HG03469 (cell line): ENCODE measurements around the gene ITPR3.

Experiments
- ATAC-seq: cut with Tn5 transposase; IDR thresholded peaks from one replicate; pipeline ENCODE4 v1.9.1; 2021; ENCODE audit warnings: mild to moderate bottlenecking, moderate library complexity, moderate number of reproducible peaks; ENCODE audit not compliant: unreplicated experiment

Gene ITPR3

GRCh38 chr6:33620856-33621710 lies at the start of gene ITPR3:
ITPR3 (plus strand) TSS chr6:33621322; CDS start chr6:33621603, 281 bp downstream.
- ATAC-seq: no peak

- ATAC-seq: no peak
Measured at GRCh38 chr6:33571637-33572316, 49.3 kb upstream of the ITPR3 start.

GRCh38 chr6:33575211-33575610 lies 45.9 kb upstream of the ITPR3 start:
- no peak for ATAC-seq

DNA sequence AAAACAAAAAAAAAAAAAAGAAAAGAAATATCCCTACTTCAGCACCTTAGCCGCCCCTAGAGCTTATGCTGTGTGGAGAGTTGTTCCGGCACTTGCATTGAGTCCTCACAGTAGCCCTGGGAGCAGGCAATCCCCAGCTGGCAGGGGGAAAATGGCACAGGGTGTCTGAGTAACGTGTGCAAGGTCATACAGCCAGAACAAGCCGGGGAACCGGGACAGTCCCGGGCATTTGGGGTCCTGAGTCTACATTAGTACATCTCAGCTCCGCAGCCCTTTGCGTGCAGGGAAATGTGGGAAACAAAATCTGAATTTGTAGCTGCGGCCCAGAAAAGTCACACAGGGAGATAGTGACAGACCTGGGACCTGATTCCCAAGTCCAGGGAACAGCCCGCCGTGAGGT lies 44.5 kb upstream of the ITPR3 start:
- no peak for ATAC-seq

GRCh38 chr6:33577106-33577535 lies 44.0 kb upstream of the ITPR3 start:
- no peak for ATAC-seq

DNA sequence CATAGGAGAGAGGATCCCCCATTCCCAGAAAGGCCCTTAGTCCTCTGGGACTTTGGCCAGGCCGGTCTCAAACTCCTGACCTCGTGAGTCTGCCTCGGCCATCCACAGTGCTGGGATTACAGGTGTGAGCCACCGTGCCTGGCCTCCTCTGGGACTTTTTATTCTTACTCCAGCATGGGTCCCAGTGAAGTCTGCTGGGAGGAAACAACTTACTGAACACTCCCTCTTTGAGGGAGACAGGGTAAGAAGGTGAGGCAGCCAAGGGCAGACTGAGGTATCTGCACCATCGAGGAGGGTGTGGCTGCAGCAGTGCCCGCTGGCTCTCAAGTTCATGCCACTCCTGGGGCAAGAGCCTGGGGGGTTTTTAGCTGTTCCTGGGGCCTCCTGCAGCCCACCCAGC lies 43.4 kb upstream of the ITPR3 start:
- ATAC-seq: no peak

DNA sequence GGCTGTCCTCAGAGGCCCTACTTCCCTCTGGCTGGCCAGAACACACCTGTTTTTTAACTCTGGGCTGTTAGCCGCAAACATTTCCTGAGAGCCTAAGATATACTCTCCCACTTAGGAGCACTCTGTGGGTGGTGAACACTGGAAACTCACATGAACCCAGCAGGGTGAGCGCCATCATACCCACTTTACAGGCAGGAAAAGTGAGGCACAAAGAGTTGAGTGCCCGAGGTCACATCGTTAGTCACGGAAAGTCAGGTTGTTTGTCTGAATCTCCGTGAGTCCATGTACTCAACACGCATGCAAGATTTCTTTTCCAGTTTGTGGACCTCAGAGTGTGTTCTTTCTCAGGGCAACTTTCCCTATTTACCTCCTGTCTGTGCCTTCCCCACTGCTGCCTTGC lies 43.0 kb upstream of the ITPR3 start:
- no peak for ATAC-seq

- ATAC-seq: no peak
Measured at GRCh38 chr6:33578588-33579011, 42.5 kb upstream of the ITPR3 start.

- ATAC-seq: peak; percentile 68
Measured at GRCh38 chr6:33579828-33580714, 41.1 kb upstream of the ITPR3 start, which contains the start of gene BAK1. BAK1 (minus strand) TSS chr6:33580276; CDS start chr6:33577604, 2,672 bp downstream.

DNA sequence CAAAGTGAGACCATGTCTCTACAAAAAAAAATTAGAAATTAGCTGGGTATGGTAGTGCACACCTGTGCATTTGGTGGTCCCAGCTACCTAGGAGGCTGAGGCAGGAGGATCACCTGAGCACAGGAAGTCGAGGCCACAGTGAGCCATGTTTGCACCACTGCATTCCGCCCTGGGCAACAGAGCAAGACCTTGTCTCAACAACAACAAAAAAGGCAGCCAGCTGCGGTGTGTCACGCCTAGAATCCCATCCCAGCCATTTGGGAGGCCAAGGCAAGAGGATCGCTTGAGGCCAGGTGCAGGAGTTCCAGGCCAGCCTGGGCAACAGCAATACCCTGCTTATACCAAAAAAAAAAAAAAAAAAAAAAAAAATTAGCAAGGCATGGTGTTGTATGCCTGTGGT lies 39.9 kb upstream of the ITPR3 start:
- ATAC-seq: no peak

DNA sequence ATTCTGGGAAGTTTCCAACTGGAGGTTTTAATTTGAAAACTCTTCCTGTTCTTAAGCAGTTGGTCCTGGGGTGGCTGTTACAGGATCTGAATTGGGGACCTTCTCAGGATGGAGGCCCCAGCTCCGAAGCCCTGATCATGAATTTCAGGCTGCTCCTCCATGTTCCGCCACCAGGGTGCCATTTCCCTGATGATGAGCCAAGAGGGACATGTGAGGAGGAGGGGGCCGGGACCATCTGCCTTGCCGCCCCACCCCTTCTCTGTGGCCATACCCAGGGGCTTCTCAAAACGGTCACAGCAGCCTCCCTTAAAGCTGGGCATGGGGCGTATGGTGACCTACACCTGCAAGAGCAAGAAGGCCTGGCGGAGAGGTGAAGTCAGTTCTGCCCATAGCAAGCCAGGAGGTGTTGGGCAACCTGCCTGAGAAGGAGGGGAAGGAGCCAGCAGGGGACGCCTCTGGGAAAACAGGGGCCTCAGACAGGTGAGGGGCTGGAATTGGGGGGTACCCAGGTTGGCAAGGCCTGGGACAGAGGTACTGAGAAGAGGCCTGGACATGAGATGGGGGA lies 37.4 kb upstream of the ITPR3 start:
- ATAC-seq: no peak

DNA sequence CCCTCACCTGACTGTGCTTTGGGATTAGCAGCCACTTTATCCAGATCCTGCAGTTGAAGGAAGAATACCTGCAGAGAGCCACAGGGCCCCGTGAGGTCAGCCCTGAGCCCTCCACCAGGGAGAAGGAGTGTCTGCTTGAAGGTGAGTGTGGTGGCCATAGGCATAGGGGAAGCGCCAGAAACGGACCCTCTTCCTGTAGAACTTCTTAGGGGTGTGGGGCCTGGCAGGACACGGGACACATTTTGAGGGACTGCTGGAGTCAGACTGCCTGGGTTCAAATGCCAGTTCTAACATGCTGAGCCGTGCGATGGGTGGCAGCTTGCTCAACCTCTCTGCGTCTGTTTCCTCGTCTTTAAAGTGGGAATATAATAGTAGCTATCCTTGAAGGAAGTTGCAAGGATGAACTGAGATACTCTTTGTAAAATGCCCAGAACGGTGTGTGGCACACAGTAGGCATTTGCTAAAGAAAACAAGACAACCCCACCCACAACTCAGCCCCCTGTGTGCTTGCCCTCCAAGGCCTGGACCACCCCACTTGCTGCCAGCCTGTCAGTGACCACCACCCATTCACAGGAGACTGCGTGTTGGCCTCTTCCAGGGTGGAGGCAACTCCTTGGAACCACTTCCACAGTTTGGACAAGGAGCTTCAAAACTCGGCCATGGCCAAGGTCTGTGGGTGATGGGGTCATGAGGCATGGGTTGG lies 36.3 kb upstream of the ITPR3 start:
- no peak for ATAC-seq

GRCh38 chr6:33585403-33586107 lies 35.6 kb upstream of the ITPR3 start:
- peak; percentile 48 for ATAC-seq

- no peak for ATAC-seq
Measured at GRCh38 chr6:33586108-33586640, 34.9 kb upstream of the ITPR3 start.

- ATAC-seq: no peak
Measured at GRCh38 chr6:33587529-33587928, 33.6 kb upstream of the ITPR3 start.

- ATAC-seq: no peak
Measured at GRCh38 chr6:33588894-33589293, 32.2 kb upstream of the ITPR3 start.

GRCh38 chr6:33589392-33589730 lies 31.8 kb upstream of the ITPR3 start:
- ATAC-seq: no peak

DNA sequence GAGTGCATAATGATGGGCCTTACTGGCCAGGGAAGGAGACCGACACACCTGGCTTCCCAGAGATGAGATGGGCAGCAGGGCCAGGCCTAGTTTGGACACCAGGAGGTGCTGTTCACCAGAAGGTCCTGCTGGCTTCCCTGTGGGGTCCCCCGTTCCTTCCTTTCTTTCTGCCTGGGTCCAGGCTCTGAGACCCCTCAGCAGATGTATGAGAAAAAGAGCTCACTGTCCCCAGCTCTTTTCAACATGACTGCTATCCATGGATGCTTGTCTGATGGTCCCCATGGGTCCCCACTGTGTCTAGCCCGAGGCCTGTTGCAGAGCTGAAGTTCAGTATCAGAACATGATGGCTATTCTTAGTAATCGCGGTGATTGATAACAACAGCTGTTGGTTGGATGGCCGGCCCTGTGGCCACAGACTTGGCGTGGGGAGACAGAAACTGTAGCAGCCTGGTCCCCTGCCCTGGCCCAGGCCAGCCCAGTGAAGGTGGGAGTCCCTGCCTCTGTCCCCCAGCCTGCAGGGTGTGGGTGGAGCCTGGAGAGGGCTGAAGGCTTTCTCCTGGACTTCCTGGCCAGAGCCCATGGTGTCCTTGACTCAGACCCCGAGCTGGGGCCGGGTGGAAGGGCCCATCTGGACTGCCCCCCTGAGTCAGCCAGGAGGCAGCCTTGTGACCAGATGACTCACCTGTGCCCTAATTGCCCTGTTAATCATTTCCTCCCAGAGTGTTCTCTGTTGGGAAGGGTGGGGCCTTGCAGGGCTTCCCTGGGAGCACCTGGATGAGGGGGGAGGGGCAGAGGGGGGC lies 31.2 kb upstream of the ITPR3 start:
- ATAC-seq: no peak
